GM23248 (cell line): ENCODE data around the gene HOXB8.

ENCODE experiments used
- EZH2 ChIP-seq: fragments of 200-600 bp; sonication (generic); IDR thresholded peaks from 2 replicates; pipeline ENCODE4 v1.6.1; 2018; ENCODE audit warnings: antibody characterized with exemption, mild to moderate bottlenecking; ENCODE audit not compliant: insufficient read depth, poor library complexity, severe bottlenecking
- EZH2phosphoT487 ChIP-seq: fragments of 200-600 bp; sonication (generic); IDR thresholded peaks from 2 replicates; pipeline ENCODE4 v1.6.1; 2018; ENCODE audit warnings: antibody characterized with exemption, moderate library complexity, mild to moderate bottlenecking, low read depth; ENCODE audit not compliant: insufficient read depth

- no peak for TF ChIP-seq EZH2phosphoT487
- TF ChIP-seq EZH2, result no peak
Measured at GRCh38 chr17:48587276-48588073, 27.6 kb downstream of the HOXB8 start.
